ENCODE results near the gene TMCC3. TPM values are rescaled to one million over a fixed set of nuclear protein-coding genes. Genes with fewer than 3 reads are reported as not detected.

The TMCC3 gene
- total RNA-seq, 5 donors from 2014 or later (not counting 1 experiment from before 2014, with no cell fraction given): 0.30 to 2.8 (median 0.95) TPM

DNA sequence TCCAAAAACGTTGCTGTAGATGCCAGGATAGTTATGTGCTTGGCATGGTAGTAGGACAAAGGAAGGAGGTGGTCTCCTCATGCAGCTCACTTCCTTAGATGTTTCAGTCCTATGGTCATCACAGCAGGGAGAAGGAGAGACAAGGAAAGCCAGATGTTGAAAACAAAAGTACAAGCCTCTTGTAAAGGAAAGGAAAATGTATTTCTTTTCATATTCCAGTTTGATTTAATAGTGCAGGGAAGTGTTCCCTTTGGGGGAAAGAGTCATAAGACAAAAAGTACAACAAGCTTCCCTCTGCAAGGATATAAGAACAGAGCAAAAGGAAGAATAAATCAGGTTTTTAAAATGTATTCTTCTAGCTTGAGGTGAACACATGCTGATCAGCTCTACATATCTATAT, 8.6 kb upstream of the TMCC3 start:
- DNase-seq: no peak
- H3K9me3 ChIP-seq: no peaks in the 10 kb centered on the region
- no peak for ATAC-seq (replicated peaks in 1 of 4)
- no peaks in the 10 kb centered on the region for H3K4me1 ChIP-seq (ENCODE audit: control insufficient read depth in 1 of 2, extremely low read depth in 1 of 2, insufficient read depth in 2 of 2, low read length in 2 of 2)
- CTCF ChIA-PET: interaction anchor here in 1 of 2 donors (0.7 kb wide), 1 partner anchor 207 kb away, joined by 3 read pairs; no protein-coding TSS in a partner anchor
- 0% methylated on average over 1 of the region's 1 CpG for WGBS (ENCODE audit: insufficient coverage)
- H3K36me3 ChIP-seq (ENCODE audit: control insufficient read depth in 2 of 2, extremely low read depth in 1 of 2, insufficient read depth in 1 of 2, low read length in 1 of 2): no peaks in the 10 kb centered on the region
- Mint-ChIP-seq H3K27ac (no peak overlapping the region), H3K4me1 (no peaks in the 10 kb centered on the region), H3K4me3 (no peak overlapping the region), H3K36me3 (no peaks in the 10 kb centered on the region), H3K9me3 (no peaks in the 10 kb centered on the region), H3K27me3 (peaks cover 3 to 6% of the 10 kb centered on the region in 2 donors)
- no peak overlapping the region for H3K4me3 ChIP-seq (ENCODE audit: control insufficient read depth in 1 of 2, extremely low read depth in 1 of 2, low read length in 1 of 2)
- no peak overlapping the region for H3K27ac ChIP-seq (ENCODE audit: low read length)
- POLR2A ChIA-PET: no interaction called here
- peaks cover 0 to 6% of the 10 kb centered on the region in 2 experiments for H3K27me3 ChIP-seq (replicated peaks in 1 of 2; ENCODE audit: control insufficient read depth in 2 of 2, extremely low read depth in 1 of 2, insufficient read depth in 2 of 2, low read length in 1 of 2)

DNA sequence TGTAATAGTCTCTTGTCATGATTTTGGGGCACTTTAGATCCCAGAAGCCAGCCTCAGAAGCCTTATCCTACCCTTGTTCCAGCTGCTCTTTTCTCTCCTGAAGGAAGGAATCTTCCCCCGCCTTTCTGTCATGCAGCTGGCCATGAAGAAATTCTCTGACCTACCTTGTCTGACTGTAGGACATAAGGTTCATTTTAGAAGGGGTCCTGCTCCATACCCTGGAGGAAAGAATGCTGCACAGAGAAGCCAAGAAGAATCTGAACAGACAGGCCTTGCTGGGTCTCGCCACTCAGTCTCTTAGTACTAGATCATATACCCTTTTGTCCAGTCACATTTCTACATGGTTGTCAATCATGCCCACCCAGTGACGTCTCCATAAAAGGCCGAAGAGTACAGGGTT, 6.2 kb upstream of the TMCC3 start:
- ATAC-seq (replicated peaks in 1 of 4) (no peak), DNase-seq (no peak)
- no CpG with 5 or more reads among the region's 4 CpGs for WGBS (ENCODE audit: insufficient coverage)
- Histone ChIP-seq H3K4me3 (ENCODE audit: control insufficient read depth in 1 of 2, extremely low read depth in 1 of 2, low read length in 1 of 2) (no peak overlapping the region), H3K27ac (ENCODE audit: low read length) (no peak overlapping the region), H3K36me3 (ENCODE audit: control insufficient read depth in 2 of 2, extremely low read depth in 1 of 2, insufficient read depth in 1 of 2, low read length in 1 of 2) (no peaks in the 10 kb centered on the region), H3K27me3 (replicated peaks in 1 of 2; ENCODE audit: control insufficient read depth in 2 of 2, extremely low read depth in 1 of 2, insufficient read depth in 2 of 2, low read length in 1 of 2) (peaks cover 0 to 6% of the 10 kb centered on the region in 2 experiments), H3K9me3 (no peaks in the 10 kb centered on the region), H3K4me1 (ENCODE audit: control insufficient read depth in 1 of 2, extremely low read depth in 1 of 2, insufficient read depth in 2 of 2, low read length in 2 of 2) (no peaks in the 10 kb centered on the region)
- H3K9me3 Mint-ChIP-seq: no peaks in the 10 kb centered on the region
- ChIA-PET POLR2A (interaction anchor here in 1 of 2 donors (0.5 kb wide), 1 partner anchor 10 kb away, joined by 3 read pairs; no protein-coding TSS in a partner anchor), CTCF (no interaction called here)
- no peak overlapping the region for H3K4me3 Mint-ChIP-seq
- H3K4me1 Mint-ChIP-seq: no peaks in the 10 kb centered on the region
- no peaks in the 10 kb centered on the region for H3K36me3 Mint-ChIP-seq
- no peak overlapping the region for H3K27ac Mint-ChIP-seq
- peaks cover 8 to 9% of the 10 kb centered on the region in 2 donors for H3K27me3 Mint-ChIP-seq

DNA sequence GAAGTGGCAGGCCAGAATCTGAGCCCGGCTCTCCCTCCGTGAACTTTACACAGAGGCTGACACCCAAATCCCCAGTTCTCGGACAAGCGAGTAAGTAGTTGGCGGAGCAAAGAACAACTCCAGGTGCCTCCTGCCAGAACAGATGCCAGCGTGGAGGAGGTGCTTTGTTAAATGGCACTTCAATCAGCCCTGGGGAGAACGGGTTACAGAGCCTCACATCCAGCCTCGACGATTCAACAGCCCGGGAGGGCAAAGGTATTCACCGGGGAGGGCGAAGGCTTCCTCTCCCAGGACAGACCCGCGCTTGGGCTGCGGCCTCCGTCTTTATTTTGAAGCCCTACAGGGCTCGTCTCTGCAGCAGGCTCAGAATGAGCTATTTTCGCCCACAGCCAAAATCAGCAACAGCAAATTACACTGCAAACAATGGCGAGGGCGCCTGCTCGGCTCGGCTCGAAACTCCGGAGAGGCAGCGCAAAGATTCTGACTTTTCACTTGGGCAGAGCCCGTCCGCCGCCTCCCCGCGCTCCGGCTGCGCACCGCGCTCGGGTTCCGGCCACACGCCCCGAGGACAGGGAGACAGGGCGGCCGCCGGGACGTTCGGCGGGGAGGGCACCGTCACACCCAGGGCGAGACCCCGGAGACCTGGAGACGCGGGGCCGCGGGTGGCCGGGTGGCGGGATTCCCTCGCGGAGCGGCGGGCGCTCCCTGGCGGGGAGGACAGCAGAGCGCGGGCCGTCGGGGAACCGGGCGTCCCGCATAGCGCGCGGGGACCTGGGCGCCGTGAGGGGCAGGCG, 811 bp downstream of the TMCC3 start:
- H3K4me1 ChIP-seq (ENCODE audit: control insufficient read depth in 1 of 2, extremely low read depth in 1 of 2, insufficient read depth in 2 of 2, low read length in 2 of 2): peaks cover 2 to 10% of the 10 kb centered on the region in 2 experiments
- ChIA-PET CTCF (interaction anchor here in 1 of 2 donors (1.3 to 1.5 kb wide), 2 partner anchors 9 to 28 kb away, joined by 3 to 5 read pairs; no protein-coding TSS in a partner anchor), POLR2A (no interaction called here)
- no peaks in the 10 kb centered on the region for H3K9me3 ChIP-seq
- Mint-ChIP-seq H3K4me1 (peaks cover 12 to 25% (median 18%) of the 10 kb centered on the region in 3 donors), H3K27me3 (peaks cover 46 to 49% of the 10 kb centered on the region in 2 donors), H3K4me3 (peak overlapping the region; percentile 68 to 80 (median 78)), H3K27ac (no peak overlapping the region), H3K9me3 (no peaks in the 10 kb centered on the region), H3K36me3 (no peaks in the 10 kb centered on the region)
- peaks cover 0 to 20% of the 10 kb centered on the region in 2 experiments for H3K27me3 ChIP-seq (replicated peaks in 1 of 2; ENCODE audit: control insufficient read depth in 2 of 2, extremely low read depth in 1 of 2, insufficient read depth in 2 of 2, low read length in 1 of 2)
- peak overlapping the region; percentile 44 to 55 for H3K4me3 ChIP-seq (ENCODE audit: control insufficient read depth in 1 of 2, extremely low read depth in 1 of 2, low read length in 1 of 2)
- no peaks in the 10 kb centered on the region for H3K36me3 ChIP-seq (ENCODE audit: control insufficient read depth in 2 of 2, extremely low read depth in 1 of 2, insufficient read depth in 1 of 2, low read length in 1 of 2)
- WGBS (ENCODE audit: insufficient coverage): 12% methylated on average over 72 of the region's 72 CpGs
- H3K27ac ChIP-seq (ENCODE audit: low read length): no peak overlapping the region
- ATAC-seq (replicated peaks in 1 of 4) (peak; percentile 63 to 77 (median 70)), DNase-seq (peak in 23 of 35 experiments; percentile 1 to 51 (median 20))

DNA sequence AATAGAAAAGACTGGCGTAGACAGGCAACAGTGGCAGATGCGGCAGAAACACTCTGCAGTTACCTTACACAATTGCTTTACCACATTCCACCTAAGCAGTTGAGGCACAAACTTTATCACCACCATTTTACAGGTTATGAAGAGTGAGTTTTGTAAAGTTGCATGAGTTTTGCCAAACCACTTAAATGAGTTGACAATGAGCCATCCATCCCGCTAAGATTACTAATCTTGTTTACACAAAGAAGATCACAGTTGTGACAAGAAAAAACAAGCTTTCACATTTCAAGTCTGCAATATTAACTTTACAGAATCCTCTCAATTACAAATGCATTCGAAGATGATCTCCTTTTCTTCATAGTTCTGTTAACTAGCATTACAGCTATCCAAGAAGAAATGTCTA, 1.8 kb downstream of the TMCC3 start:
- no peak for DNase-seq
- no peaks in the 10 kb centered on the region for H3K9me3 Mint-ChIP-seq
- Histone ChIP-seq H3K4me3 (ENCODE audit: control insufficient read depth in 1 of 2, extremely low read depth in 1 of 2, low read length in 1 of 2) (no peak overlapping the region), H3K27ac (ENCODE audit: low read length) (no peak overlapping the region), H3K27me3 (replicated peaks in 1 of 2; ENCODE audit: control insufficient read depth in 2 of 2, extremely low read depth in 1 of 2, insufficient read depth in 2 of 2, low read length in 1 of 2) (peaks cover 0 to 20% of the 10 kb centered on the region in 2 experiments), H3K36me3 (ENCODE audit: control insufficient read depth in 2 of 2, extremely low read depth in 1 of 2, insufficient read depth in 1 of 2, low read length in 1 of 2) (no peaks in the 10 kb centered on the region), H3K4me1 (ENCODE audit: control insufficient read depth in 1 of 2, extremely low read depth in 1 of 2, insufficient read depth in 2 of 2, low read length in 2 of 2) (peaks cover 4 to 17% of the 10 kb centered on the region in 2 experiments), H3K9me3 (no peaks in the 10 kb centered on the region)
- H3K4me3 Mint-ChIP-seq: peak overlapping the region; percentile 68 to 80 (median 78)
- H3K27ac Mint-ChIP-seq: peak overlapping the region in 1 of 2 donors; percentile 3
- POLR2A ChIA-PET: no interaction called here
- peaks cover 21 to 34% (median 28%) of the 10 kb centered on the region in 3 donors for H3K4me1 Mint-ChIP-seq
- CTCF ChIA-PET: interaction anchor here in 1 of 2 donors (1.5 kb wide), 1 partner anchor 29 kb away, joined by 5 read pairs; no protein-coding TSS in a partner anchor
- H3K27me3 Mint-ChIP-seq: peaks cover 46 to 54% of the 10 kb centered on the region in 2 donors
- no CpG with 5 or more reads among the region's 4 CpGs for whole genome bisulfite sequencing (ENCODE audit: insufficient coverage)
- no peaks in the 10 kb centered on the region for H3K36me3 Mint-ChIP-seq
- ATAC-seq (replicated peaks in 1 of 4): no peak

DNA sequence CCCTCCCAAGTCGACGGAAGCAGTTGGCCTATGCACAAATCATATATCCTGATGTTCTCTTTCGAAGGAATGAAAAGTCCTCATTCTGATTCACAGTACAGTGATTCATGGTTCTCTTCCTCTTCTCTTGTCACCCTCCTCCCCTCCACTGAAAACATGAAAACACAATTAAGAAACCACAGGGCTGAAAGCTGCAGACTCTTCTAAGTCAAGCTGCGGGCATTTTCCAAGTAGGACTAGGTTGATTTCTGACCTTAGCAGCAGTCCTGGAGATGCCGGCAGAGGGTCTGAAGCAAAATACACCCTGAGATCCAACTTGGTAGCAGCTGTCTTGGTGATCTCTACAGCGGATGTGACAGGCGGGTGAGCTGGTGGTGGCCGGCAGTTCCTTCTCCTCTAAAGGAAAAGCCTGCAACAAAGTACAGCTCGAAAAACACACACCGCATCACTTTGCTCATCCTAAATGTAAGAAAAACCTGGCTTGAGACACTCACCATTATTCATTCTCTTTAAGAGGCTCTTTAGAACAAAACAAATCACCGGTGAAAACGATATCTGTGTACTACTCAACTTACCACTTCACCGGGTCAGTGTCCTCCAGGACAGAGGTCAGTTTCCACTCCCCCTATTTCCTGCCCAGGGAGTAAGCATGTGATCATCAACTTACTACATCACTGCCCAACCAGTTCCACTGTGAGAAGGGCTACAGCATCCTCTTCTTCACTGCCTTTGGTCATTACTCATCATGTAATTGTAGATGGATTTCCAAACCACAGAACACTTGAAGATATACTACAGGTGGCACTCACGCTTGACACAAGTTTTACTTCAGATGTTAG, 6.0 kb downstream of the TMCC3 start:
- peaks cover 26 to 42% of the 10 kb centered on the region in 2 donors for H3K27me3 Mint-ChIP-seq
- peaks cover 19 to 41% (median 20%) of the 10 kb centered on the region in 3 donors for H3K4me1 Mint-ChIP-seq
- peak overlapping the region; percentile 21 to 51 (median 28) for H3K4me3 Mint-ChIP-seq
- CTCF ChIA-PET: interaction anchor here in 1 of 2 donors (0.6 to 0.7 kb wide), 2 partner anchors 118 to 303 kb away, joined by 3 read pairs; no protein-coding TSS in a partner anchor
- ATAC-seq (replicated peaks in 1 of 4) (peak; percentile 36 to 64 (median 48)), DNase-seq (peak in 4 of 35 experiments; percentile 2 to 18 (median 13))
- Histone ChIP-seq H3K4me3 (ENCODE audit: control insufficient read depth in 1 of 2, extremely low read depth in 1 of 2, low read length in 1 of 2) (peak overlapping the region in 1 of 2 donors; percentile 2), H3K36me3 (ENCODE audit: control insufficient read depth in 2 of 2, extremely low read depth in 1 of 2, insufficient read depth in 1 of 2, low read length in 1 of 2) (no peaks in the 10 kb centered on the region), H3K27me3 (replicated peaks in 1 of 2; ENCODE audit: control insufficient read depth in 2 of 2, extremely low read depth in 1 of 2, insufficient read depth in 2 of 2, low read length in 1 of 2) (peaks cover 0 to 7% of the 10 kb centered on the region in 2 experiments), H3K27ac (ENCODE audit: low read length) (peak overlapping the region; percentile 21), H3K4me1 (ENCODE audit: control insufficient read depth in 1 of 2, extremely low read depth in 1 of 2, insufficient read depth in 2 of 2, low read length in 2 of 2) (peaks cover 2 to 14% of the 10 kb centered on the region in 2 experiments), H3K9me3 (no peaks in the 10 kb centered on the region)
- peak overlapping the region; percentile 51 to 73 for H3K27ac Mint-ChIP-seq
- no peaks in the 10 kb centered on the region for H3K36me3 Mint-ChIP-seq
- 31% methylated on average over 12 of the region's 14 CpGs for whole genome bisulfite sequencing (ENCODE audit: insufficient coverage)
- no peaks in the 10 kb centered on the region for H3K9me3 Mint-ChIP-seq
- POLR2A ChIA-PET: no interaction called here

DNA sequence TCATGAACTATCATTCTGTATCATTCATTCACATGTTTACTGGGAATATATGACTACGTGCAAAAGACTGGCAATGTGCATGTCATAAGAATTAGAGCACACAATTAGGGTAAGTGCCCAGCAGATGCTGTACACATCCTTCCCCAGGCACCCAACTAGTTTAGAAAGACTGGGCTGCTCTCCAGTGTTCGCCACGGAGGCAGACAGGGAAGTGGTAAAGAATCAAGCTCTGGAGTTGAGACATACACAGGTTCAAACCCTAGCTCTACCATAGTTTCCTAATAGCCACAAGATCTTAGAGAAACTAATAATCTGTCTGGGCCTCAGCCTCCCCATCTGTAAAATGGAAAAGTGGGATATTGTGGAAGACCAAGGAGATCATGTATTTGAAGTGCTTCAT, 6.8 kb downstream of the TMCC3 start:
- POLR2A ChIA-PET: no interaction called here
- ATAC-seq (replicated peaks in 1 of 4) (no peak), DNase-seq (no peak)
- peaks cover 0 to 3% of the 10 kb centered on the region in 2 experiments for H3K27me3 ChIP-seq (replicated peaks in 1 of 2; ENCODE audit: control insufficient read depth in 2 of 2, extremely low read depth in 1 of 2, insufficient read depth in 2 of 2, low read length in 1 of 2)
- CTCF ChIA-PET: interaction anchor here in 1 of 2 donors (0.6 kb wide), 1 partner anchor 302 kb away, joined by 3 read pairs; no protein-coding TSS in a partner anchor
- H3K4me3 Mint-ChIP-seq: no peak overlapping the region
- no peak overlapping the region for H3K27ac ChIP-seq (ENCODE audit: low read length)
- H3K36me3 Mint-ChIP-seq: no peaks in the 10 kb centered on the region
- no peaks in the 10 kb centered on the region for H3K9me3 ChIP-seq
- peaks cover 18 to 35% of the 10 kb centered on the region in 2 donors for H3K27me3 Mint-ChIP-seq
- H3K36me3 ChIP-seq (ENCODE audit: control insufficient read depth in 2 of 2, extremely low read depth in 1 of 2, insufficient read depth in 1 of 2, low read length in 1 of 2): no peaks in the 10 kb centered on the region
- no peak overlapping the region for H3K27ac Mint-ChIP-seq
- WGBS (ENCODE audit: insufficient coverage): 80% methylated on average over 1 of the region's 3 CpGs
- H3K9me3 Mint-ChIP-seq: no peaks in the 10 kb centered on the region
- no peak overlapping the region for H3K4me3 ChIP-seq (ENCODE audit: control insufficient read depth in 1 of 2, extremely low read depth in 1 of 2, low read length in 1 of 2)
- H3K4me1 Mint-ChIP-seq: peaks cover 19 to 34% (median 20%) of the 10 kb centered on the region in 3 donors
- peaks cover 2 to 11% of the 10 kb centered on the region in 2 experiments for H3K4me1 ChIP-seq (ENCODE audit: control insufficient read depth in 1 of 2, extremely low read depth in 1 of 2, insufficient read depth in 2 of 2, low read length in 2 of 2)

Measured in T-cell (primary cell).